ENCODE measurements around the gene MTR. TPM values are rescaled to one million over a fixed set of nuclear protein-coding genes. Genes with fewer than 3 reads are reported as not detected.

MTR gene
- total and polyA plus RNA-seq, 12 donors = 5.2 to 100 (median 65.4) TPM

DNA sequence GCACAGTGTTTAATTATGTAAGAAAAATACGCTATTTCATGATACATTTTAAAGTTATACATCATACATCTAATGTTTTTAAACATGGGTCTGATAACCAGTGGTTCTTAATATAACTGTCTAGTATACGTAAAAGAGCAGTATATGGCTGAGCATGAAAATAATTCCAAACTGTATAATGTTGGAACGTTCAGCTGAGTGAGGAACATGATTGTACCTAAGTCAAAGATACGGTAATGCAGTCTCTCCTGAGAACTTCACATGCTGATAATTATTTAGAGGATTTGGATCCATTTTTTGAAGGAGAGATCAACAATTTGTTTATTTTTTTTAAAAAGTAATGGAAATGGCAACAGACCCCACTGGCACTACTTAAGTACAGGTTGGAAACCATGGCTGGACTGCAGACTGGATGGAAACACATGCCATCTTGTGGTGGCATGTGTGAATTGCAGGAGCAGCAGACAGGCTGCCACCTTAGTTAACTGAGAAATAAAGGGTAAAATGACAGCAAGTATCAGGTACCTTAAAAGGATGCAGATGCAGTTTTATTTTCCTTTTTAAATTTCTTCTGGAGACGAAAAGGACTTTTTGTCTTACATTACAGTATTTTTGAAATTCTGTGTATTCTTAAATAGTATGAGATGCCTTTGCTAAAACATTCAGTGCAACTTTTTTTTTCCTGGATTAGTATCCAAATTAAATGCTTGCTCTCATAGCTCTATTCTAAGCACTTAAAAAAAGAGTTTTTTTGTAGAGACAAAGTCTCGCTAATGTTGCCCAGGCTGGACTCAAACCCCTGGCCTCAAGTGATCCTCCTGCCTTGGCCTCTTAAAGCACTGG lies 73.8 kb downstream of the MTR start:
- H3K4me3 ChIP-seq = no peak overlapping the region
- peaks cover 0 to 87% (median 7%) of the 10 kb centered on the region in 9 donors for H3K36me3 ChIP-seq
- TF ChIP-seq, protein P1, sequence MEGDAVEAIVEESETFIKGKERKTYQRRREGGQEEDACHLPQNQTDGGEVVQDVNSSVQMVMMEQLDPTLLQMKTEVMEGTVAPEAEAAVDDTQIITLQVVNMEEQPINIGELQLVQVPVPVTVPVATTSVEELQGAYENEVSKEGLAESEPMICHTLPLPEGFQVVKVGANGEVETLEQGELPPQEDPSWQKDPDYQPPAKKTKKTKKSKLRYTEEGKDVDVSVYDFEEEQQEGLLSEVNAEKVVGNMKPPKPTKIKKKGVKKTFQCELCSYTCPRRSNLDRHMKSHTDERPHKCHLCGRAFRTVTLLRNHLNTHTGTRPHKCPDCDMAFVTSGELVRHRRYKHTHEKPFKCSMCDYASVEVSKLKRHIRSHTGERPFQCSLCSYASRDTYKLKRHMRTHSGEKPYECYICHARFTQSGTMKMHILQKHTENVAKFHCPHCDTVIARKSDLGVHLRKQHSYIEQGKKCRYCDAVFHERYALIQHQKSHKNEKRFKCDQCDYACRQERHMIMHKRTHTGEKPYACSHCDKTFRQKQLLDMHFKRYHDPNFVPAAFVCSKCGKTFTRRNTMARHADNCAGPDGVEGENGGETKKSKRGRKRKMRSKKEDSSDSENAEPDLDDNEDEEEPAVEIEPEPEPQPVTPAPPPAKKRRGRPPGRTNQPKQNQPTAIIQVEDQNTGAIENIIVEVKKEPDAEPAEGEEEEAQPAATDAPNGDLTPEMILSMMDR (IDR thresholded peaks at IDR 0.05) = peak; percentile 69 to 96 (median 81)
- H3K4me1 ChIP-seq = peaks cover 0 to 46% (median 18%) of the 10 kb centered on the region in 9 donors
- WGBS, 2 donors = 96 to 97% methylated on average over 6 of the region's 6 CpGs
- no peak for ATAC-seq
- no peak for DNase-seq
- H3K9me3 ChIP-seq = peaks cover 0 to 5% (median 0%) of the 10 kb centered on the region in 11 donors
- intact Hi-C loops (cut with DNase I) = loop anchor here in 6 of 10 donors (5.0 to 10.0 kb wide), 4 partner anchors 74 to 764 kb away; partner anchors contain the start of genes HEATR1 (in 1 of the 6) and MTR (in 1 of the 6)
- no peaks in the 10 kb centered on the region for H3K27me3 ChIP-seq
- H3K27ac ChIP-seq = peak overlapping the region in 1 of 10 donors; percentile 86

DNA sequence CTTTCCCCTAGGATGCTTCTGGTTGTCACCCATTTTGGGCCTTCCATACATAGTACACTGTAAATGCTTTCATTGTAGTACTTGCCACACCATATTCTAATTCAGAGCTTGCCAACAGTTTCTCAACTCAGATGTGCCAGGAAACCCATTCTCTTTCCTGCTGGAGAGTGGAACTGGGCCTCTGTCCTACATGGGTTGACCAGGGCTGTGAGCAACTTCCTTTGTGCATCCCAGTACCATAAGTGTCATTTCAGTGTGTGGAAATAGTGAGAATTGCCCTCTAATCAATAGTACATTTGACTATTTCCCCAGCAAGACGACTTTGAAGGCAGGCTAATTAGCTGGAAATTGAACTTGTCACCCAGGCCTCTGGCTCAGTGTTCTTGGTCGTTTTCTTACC lies 74.8 kb downstream of the MTR start:
- Histone ChIP-seq H3K27me3 (no peaks in the 10 kb centered on the region), H3K4me1 (peaks cover 0 to 46% (median 15%) of the 10 kb centered on the region in 9 donors), H3K36me3 (peaks cover 0 to 87% (median 11%) of the 10 kb centered on the region in 9 donors), H3K9me3 (peaks cover 0 to 5% (median 0%) of the 10 kb centered on the region in 11 donors), H3K27ac (peak overlapping the region in 1 of 10 donors; percentile 86), H3K4me3 (no peak overlapping the region)
- intact Hi-C loops (cut with DNase I) = loop anchor here in 6 of 10 donors (5.0 to 10.0 kb wide), 4 partner anchors 75 to 765 kb away; partner anchors contain the start of genes HEATR1 (in 1 of the 6) and MTR (in 1 of the 6)
- TF ChIP-seq, protein P1 (IDR thresholded peaks at IDR 0.05) = no peak
- WGBS, 2 donors = 74 to 81% methylated on average over 2 of the region's 2 CpGs
- ATAC-seq = no peak
- DNase-seq = no peak

DNA sequence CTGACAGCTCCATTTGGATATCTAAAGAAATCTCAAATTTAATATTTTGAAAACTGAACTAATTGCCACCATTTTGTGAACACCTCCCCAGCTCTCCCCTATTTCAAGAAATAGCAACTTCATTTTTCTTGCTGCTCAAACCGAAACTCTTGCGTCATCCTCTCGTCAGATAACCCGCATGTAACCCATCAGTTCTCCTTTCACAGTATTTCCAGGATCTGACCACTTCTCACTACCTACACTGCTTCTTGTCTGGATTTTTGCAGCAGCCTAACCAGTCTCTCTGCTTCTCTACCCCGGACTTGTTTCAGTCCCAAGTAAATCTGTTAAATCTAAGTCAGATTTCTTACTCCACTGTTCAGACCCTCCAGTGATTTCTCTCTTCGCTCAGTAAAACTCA lies 75.6 kb downstream of the MTR start:
- Histone ChIP-seq H3K9me3 (peaks cover 0 to 5% (median 0%) of the 10 kb centered on the region in 11 donors), H3K27ac (peak overlapping the region in 2 of 10 donors; percentile 43 to 86), H3K27me3 (no peaks in the 10 kb centered on the region), H3K4me3 (no peak overlapping the region), H3K4me1 (peaks cover 0 to 39% (median 12%) of the 10 kb centered on the region in 9 donors), H3K36me3 (peaks cover 0 to 87% (median 12%) of the 10 kb centered on the region in 9 donors)
- TF ChIP-seq, protein P1 (IDR thresholded peaks at IDR 0.05) = no peak
- DNase-seq (no peak), ATAC-seq (peak in 3 of 8 donors; percentile 23 to 63 (median 35))
- intact Hi-C loops (cut with DNase I) = no loop called here
- 87 to 91% methylated on average over 6 of the region's 6 CpGs for WGBS, 2 donors

DNA sequence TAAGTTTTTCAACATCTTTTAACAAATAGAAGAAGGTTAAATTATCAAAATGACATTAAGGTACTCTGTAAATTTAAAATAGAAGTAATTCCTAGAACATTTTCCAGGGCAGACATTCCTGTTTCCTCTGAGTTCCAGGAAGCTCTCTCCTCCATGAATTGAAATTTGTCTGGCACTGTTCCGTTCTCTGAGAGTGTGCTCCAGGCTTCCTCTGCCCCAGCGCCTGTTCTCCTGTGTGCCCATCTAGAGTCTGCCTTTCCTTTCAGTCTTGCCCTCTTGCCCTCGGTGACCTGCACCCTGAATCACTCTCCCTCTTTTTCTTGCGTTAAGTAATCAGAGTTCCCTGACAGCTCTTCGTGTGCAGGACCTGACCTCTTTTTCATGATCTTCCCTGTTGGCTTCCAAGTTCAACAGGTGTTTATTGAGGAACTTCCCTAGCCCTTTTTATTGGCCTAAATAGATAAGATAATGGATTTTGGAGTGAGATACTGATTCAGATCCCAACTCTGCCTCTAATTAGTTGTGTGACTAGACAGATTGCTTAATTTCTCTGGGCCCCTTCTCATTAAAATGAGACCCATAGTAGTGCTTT lies 77.1 kb downstream of the MTR start:
- H3K27me3 ChIP-seq = no peaks in the 10 kb centered on the region
- peaks cover 0 to 36% (median 11%) of the 10 kb centered on the region in 9 donors for H3K4me1 ChIP-seq
- no peak overlapping the region for H3K4me3 ChIP-seq
- no peak for DNase-seq
- intact Hi-C loops (cut with DNase I) = no loop called here
- peak in 5 of 8 donors; percentile 51 to 76 (median 72) for ATAC-seq
- peaks cover 0 to 87% (median 11%) of the 10 kb centered on the region in 9 donors for H3K36me3 ChIP-seq
- H3K9me3 ChIP-seq = peaks cover 0 to 5% (median 0%) of the 10 kb centered on the region in 11 donors
- TF ChIP-seq, protein P1 (IDR thresholded peaks at IDR 0.05) = no peak
- H3K27ac ChIP-seq = peak overlapping the region in 6 of 10 donors; percentile 3 to 86 (median 38)
- 35 to 44% methylated on average over 5 of the region's 5 CpGs for WGBS, 2 donors

Measured in heart right ventricle (tissue), 16 donors.